Body of pancreas (tissue), 4 donors: Measurements from ENCODE around the gene SDHC.

Source experiments
- CTCF ChIP-seq, 7 experiments: fragments of 450-650 bp in 4 of 7; fragments of 200-600 bp in 3 of 7; sonication (generic) in 3 of 7; IDR thresholded peaks; one replicate each; pipeline ENCODE4 v1.5.1; 2016 to 2019; ENCODE audit warnings: antibody characterized with exemption in 7 of 7
- POLR2A ChIP-seq, 3 donors: fragments of 450-650 bp; IDR thresholded peaks; one replicate each; pipeline ENCODE4 v1.6.1; 2016; ENCODE audit warnings: antibody characterized with exemption in 3 of 3, mild to moderate bottlenecking in 2 of 3

DNA sequence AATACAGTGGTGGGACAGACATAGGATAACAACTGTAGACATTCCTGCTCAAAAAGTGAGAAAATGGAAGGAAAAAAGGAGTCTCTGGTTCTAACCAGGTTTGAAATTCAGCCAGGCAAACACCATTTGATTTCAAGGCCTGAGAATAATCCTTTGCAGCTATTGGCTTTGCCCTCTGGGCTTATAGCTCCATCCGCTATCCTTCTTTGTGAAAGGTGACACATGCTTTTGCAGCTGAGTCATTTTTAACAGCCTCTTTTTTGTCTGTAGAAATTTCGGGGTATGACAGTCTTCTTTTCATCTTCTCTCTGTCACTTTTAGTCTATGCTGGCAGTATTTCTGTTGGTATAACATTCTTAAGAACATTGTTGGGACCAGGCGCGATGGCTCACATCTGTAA lies 16.2 kb downstream of the SDHC start:
- TF ChIP-seq CTCF (IDR thresholded peaks at IDR 0.05) = no peak
- no peak for TF ChIP-seq POLR2A (IDR thresholded peaks at IDR 0.05)
